DOHH2 (cell line): ENCODE measurements around the gene HACL1.

Experiments
- EZH2phosphoT487 ChIP-seq: fragments of 200-600 bp; sonication (generic); IDR thresholded peaks from 2 replicates; pipeline ENCODE4 v1.6.1; 2017; ENCODE audit warnings: borderline replicate concordance, mild to moderate bottlenecking, antibody characterized with exemption, low read length, moderate library complexity, mixed read lengths
- TF ChIP-seq, protein P1 (sequence below): fragments of 200-600 bp; sonication (generic); IDR thresholded peaks from one replicate; pipeline ENCODE4 v1.5.1; 2014; ENCODE audit warnings: antibody characterized with exemption, mild to moderate bottlenecking, low read depth, low read length; ENCODE audit not compliant: poor library complexity, severe bottlenecking

GRCh38 chr3:15549846-15550245 is 51.5 kb downstream of the HACL1 start:
- TF ChIP-seq, protein P1, sequence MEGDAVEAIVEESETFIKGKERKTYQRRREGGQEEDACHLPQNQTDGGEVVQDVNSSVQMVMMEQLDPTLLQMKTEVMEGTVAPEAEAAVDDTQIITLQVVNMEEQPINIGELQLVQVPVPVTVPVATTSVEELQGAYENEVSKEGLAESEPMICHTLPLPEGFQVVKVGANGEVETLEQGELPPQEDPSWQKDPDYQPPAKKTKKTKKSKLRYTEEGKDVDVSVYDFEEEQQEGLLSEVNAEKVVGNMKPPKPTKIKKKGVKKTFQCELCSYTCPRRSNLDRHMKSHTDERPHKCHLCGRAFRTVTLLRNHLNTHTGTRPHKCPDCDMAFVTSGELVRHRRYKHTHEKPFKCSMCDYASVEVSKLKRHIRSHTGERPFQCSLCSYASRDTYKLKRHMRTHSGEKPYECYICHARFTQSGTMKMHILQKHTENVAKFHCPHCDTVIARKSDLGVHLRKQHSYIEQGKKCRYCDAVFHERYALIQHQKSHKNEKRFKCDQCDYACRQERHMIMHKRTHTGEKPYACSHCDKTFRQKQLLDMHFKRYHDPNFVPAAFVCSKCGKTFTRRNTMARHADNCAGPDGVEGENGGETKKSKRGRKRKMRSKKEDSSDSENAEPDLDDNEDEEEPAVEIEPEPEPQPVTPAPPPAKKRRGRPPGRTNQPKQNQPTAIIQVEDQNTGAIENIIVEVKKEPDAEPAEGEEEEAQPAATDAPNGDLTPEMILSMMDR: no peak
- TF ChIP-seq EZH2phosphoT487: no peak
